HG02943 (cell line): ENCODE results near the gene TBC1D5.

Experiments used
- ATAC-seq: cut with Tn5 transposase; IDR thresholded peaks from one replicate; pipeline ENCODE4 v1.9.1; 2021; ENCODE audit warnings: mild to moderate bottlenecking, low read depth, moderate library complexity; ENCODE audit not compliant: unreplicated experiment

TBC1D5 gene

GRCh38 chr3:17158941-17159682 lies 583.3 kb downstream of the TBC1D5 start:
- no peak for ATAC-seq

GRCh38 chr3:17157713-17158112 lies 584.7 kb downstream of the TBC1D5 start:
- ATAC-seq = no peak

- ATAC-seq = no peak
Measured at GRCh38 chr3:17156864-17157263, 585.6 kb downstream of the TBC1D5 start.

- ATAC-seq = no peak
Measured at GRCh38 chr3:17155951-17156350, 586.5 kb downstream of the TBC1D5 start.

- no peak for ATAC-seq
Measured at GRCh38 chr3:17154941-17155340, 587.5 kb downstream of the TBC1D5 start.

GRCh38 chr3:17154221-17154620 lies 588.2 kb downstream of the TBC1D5 start:
- no peak for ATAC-seq

GRCh38 chr3:17153209-17153608 lies 589.2 kb downstream of the TBC1D5 start:
- no peak for ATAC-seq

- ATAC-seq = peak; percentile 98
Measured at GRCh38 chr3:17151598-17152373, 590.6 kb downstream of the TBC1D5 start.

- ATAC-seq = no peak
Measured at GRCh38 chr3:17149076-17149475, 593.4 kb downstream of the TBC1D5 start.

- ATAC-seq = no peak
Measured at GRCh38 chr3:17144665-17144993, 597.8 kb downstream of the TBC1D5 start.

GRCh38 chr3:17143893-17144664 lies 598.4 kb downstream of the TBC1D5 start:
- no peak for ATAC-seq

- no peak for ATAC-seq
Measured at GRCh38 chr3:17142516-17142915, 599.9 kb downstream of the TBC1D5 start.

GRCh38 chr3:17141699-17142098 lies 600.7 kb downstream of the TBC1D5 start:
- ATAC-seq = no peak

GRCh38 chr3:17140670-17141505 lies 601.5 kb downstream of the TBC1D5 start:
- no peak for ATAC-seq

GRCh38 chr3:17138246-17139039 lies 604.0 kb downstream of the TBC1D5 start:
- no peak for ATAC-seq

- no peak for ATAC-seq
Measured at GRCh38 chr3:17137321-17137826, 605.1 kb downstream of the TBC1D5 start.

GRCh38 chr3:17136136-17136721 lies 606.2 kb downstream of the TBC1D5 start:
- no peak for ATAC-seq

GRCh38 chr3:17135696-17136095 lies 606.7 kb downstream of the TBC1D5 start:
- no peak for ATAC-seq
